H1 (cell line): ENCODE measurements around the gene TXLNA. TPM values are rescaled to one million over a fixed set of nuclear protein-coding genes. Genes with fewer than 3 reads are reported as not detected.

Experiments
- HDAC2 ChIP-seq, 2 experiments: fragments of 300-600 bp in 1 of 2; sonication (generic) in 1 of 2; IDR thresholded peaks; 2 replicates each; pipeline ENCODE4 v1.6.1; 2011 to 2012; ENCODE audit warnings: low read depth in 2 of 2, low read length in 2 of 2, mild to moderate bottlenecking in 2 of 2, moderate library complexity in 2 of 2, borderline replicate concordance in 1 of 2, inconsistent platforms in 1 of 2
- KDM4A ChIP-seq: IDR thresholded peaks from one replicate; pipeline ENCODE4 v1.7.1; 2012; ENCODE audit warnings: low read depth, mild to moderate bottlenecking, moderate library complexity, low read length, inconsistent platforms; ENCODE audit not compliant: severe bottlenecking
- POU5F1 ChIP-seq: IDR thresholded peaks from 2 replicates; pipeline ENCODE4 v1.6.1; 2011; ENCODE audit warnings: low read depth, mild to moderate bottlenecking, low read length, moderate library complexity
- SIN3A ChIP-seq, 2 experiments: IDR thresholded peaks in 1 of 2; conservative IDR thresholded peaks in 1 of 2; 2 replicates each; pipeline ENCODE4 v1.6.1; 2011 to 2012; ENCODE audit warnings: low read length in 2 of 2, improper control_type of control experiment in 1 of 2, low read depth in 1 of 2, mild to moderate bottlenecking in 1 of 2
- YY1 ChIP-seq: IDR thresholded peaks from 2 replicates; pipeline ENCODE4 v1.6.1; 2011; ENCODE audit warnings: low read depth, mild to moderate bottlenecking, low read length
- polyA plus RNA-seq, 7 experiments: library from polyadenylated mRNA; depleted of rRNA in 3 of 7; stranded (reverse) in 5 of 7; unstranded in 2 of 7; fragments of >200 nt in 5 of 7; fragments of 200-250 nt in 2 of 7; gene quantifications; 1 replicate in 5 of 7; 2 replicates in 1 of 7; 4 replicates in 1 of 7; pipeline versions ENCODE4 v1.2.1 to v1.2.3, GENCODE V29; 2011 to 2013; ENCODE audit warnings: missing spikeins in 2 of 7, mixed read lengths in 2 of 7
- total RNA-seq: library from RNA; stranded (reverse); fragmentation: NEBNext Ultra II Directional; extraction: Animal tissue kit (Norgen Biotek cat#: 25700); gene quantifications from 2 replicates; pipeline ENCODE4 v1.2.1, GENCODE V29; 2021

TXLNA gene
- total and polyA plus RNA-seq, 2 of the 8 experiments (the other 6 are each of a cell fraction or from before 2014, with no cell fraction given): 31.3 to 46.9 TPM

GRCh38 chr1:32186491-32186890 lies 7.0 kb downstream of the TXLNA start (continued):
- TF ChIP-seq SIN3A (conservative IDR thresholded peaks at IDR 0.05 in 1 of 2, IDR thresholded peaks at IDR 0.05 in 1 of 2; ENCODE audit: low read depth in 1 of 2, low read length in 2 of 2) (no peak), HDAC2 (IDR thresholded peaks at IDR 0.05; ENCODE audit: borderline replicate concordance in 1 of 2, low read depth in 2 of 2, low read length in 2 of 2) (no peak), KDM4A (no peak), POU5F1 (no peak), YY1 (no peak)
